ENCODE data around the gene CTNNBL1. TPM values are rescaled to one million over a fixed set of nuclear protein-coding genes. Genes with fewer than 3 reads are reported as not detected.

The CTNNBL1 gene
- total and polyA plus RNA-seq, 2 experiments from 2014 or later, result 36.3 to 68.7 TPM

- no peak for TF ChIP-seq ZNF462 (CRISPR knock-in tag; IDR thresholded peaks at IDR 0.05)
- TF ChIP-seq CREB1 (CRISPR knock-in tag; IDR thresholded peaks at IDR 0.05; ENCODE audit: low read depth), result no peak
- TF ChIP-seq ETS1 (IDR thresholded peaks at IDR 0.05), result no peak
- TF ChIP-seq ZNF331 (CRISPR knock-in tag; IDR thresholded peaks at IDR 0.05; ENCODE audit: low read depth), result no peak
- TF ChIP-seq NANOG (IDR thresholded peaks at IDR 0.05; ENCODE audit: borderline replicate concordance), result no peak
- TF ChIP-seq ZNF114 (CRISPR knock-in tag; IDR thresholded peaks at IDR 0.05), result no peak
- TF ChIP-seq POLR2AphosphoS5 (IDR thresholded peaks at IDR 0.05; ENCODE audit: low read depth), result no peak
Observed at GRCh38 chr20:37647946-37648345, 45.9 kb upstream of the CTNNBL1 start (continued).

- Mint-ChIP-seq H3K4me3 (no peak overlapping the region), H3K4me1 (peaks cover 12% of the 10 kb centered on the region)
- ATAC-seq, result no peak
- TF ChIP-seq EZH2phosphoT487 (IDR thresholded peaks at IDR 0.05; ENCODE audit: unreplicated experiment), result no peak
- TF ChIP-seq ETS1 (IDR thresholded peaks at IDR 0.05), result no peak
- no peak for TF ChIP-seq POLR2AphosphoS5 (IDR thresholded peaks at IDR 0.05; ENCODE audit: low read depth)
- no peak for TF ChIP-seq NANOG (IDR thresholded peaks at IDR 0.05; ENCODE audit: borderline replicate concordance)
Observed at GRCh38 chr20:37649017-37649416, 44.8 kb upstream of the CTNNBL1 start.

More at GRCh38 chr20:37649017-37649416, 44.8 kb upstream of the CTNNBL1 start:
- no peak overlapping the region for H3K27ac ChIP-seq (ENCODE audit: low read depth)
- Mint-ChIP-seq H3K27me3 (ENCODE audit: insufficient read depth, low read depth, poor library complexity) (peaks cover 3% of the 10 kb centered on the region), H3K9me3 (no peaks in the 10 kb centered on the region), H3K27ac (no peak overlapping the region), H3K36me3 (ENCODE audit: low read depth) (no peaks in the 10 kb centered on the region)
- no peaks in the 10 kb centered on the region for H3K27me3 ChIP-seq (ENCODE audit: insufficient read depth)
- no peak for DNase-seq (ENCODE audit: low spot score)
- peak overlapping the region; percentile 25 for H2AFZ ChIP-seq
- no peak overlapping the region for H3K4me3 ChIP-seq
- H3K36me3 ChIP-seq (ENCODE audit: insufficient read depth), result no peaks in the 10 kb centered on the region
- no peaks in the 10 kb centered on the region for H3F3A ChIP-seq (replicated peaks; ENCODE audit: low read depth)
- no peaks in the 10 kb centered on the region for H3K9me2 ChIP-seq (ENCODE audit: insufficient read depth)
- no peaks in the 10 kb centered on the region for H3K79me2 ChIP-seq (replicated peaks; ENCODE audit: insufficient read depth)
- no peak overlapping the region for H3K4me2 ChIP-seq
- peaks cover 5% of the 10 kb centered on the region; the same call in 1 of the 2 replicates for H3K4me1 ChIP-seq (ENCODE audit: insufficient read depth)
- no peaks in the 10 kb centered on the region for H4K20me1 ChIP-seq (replicated peaks; ENCODE audit: insufficient read depth)

All from GM23338 (cell line).